H1 (cell line): ENCODE results near the gene GCGR. TPM values are rescaled to one million over a fixed set of nuclear protein-coding genes. Genes with fewer than 3 reads are reported as not detected.

Experiments
- ASH2L ChIP-seq: fragments of 200-600, 300-600 bp; sonication (generic); IDR thresholded peaks from one replicate; pipeline ENCODE4 v1.7.1; 2017; ENCODE audit warnings: low read length
- BACH1 ChIP-seq: IDR thresholded peaks from 2 replicates; pipeline ENCODE4 v1.6.1; 2012; ENCODE audit warnings: low read length, improper control_type of control experiment
- CBX8 ChIP-seq: fragments of 300-800, 300-1000 bp; sonication (generic); IDR thresholded peaks from 2 replicates; pipeline ENCODE4 v1.7.1; 2016; ENCODE audit warnings: low read depth, low read length, borderline replicate concordance
- CEBPB ChIP-seq: IDR thresholded peaks from 2 replicates; pipeline ENCODE4 v1.6.1; 2012; ENCODE audit warnings: low read depth, low read length
- CHD2 ChIP-seq: IDR thresholded peaks from 2 replicates; pipeline ENCODE4 v1.6.1; 2012; ENCODE audit warnings: low read length, improper control_type of control experiment
- E2F6 ChIP-seq: IDR thresholded peaks from 2 replicates; pipeline ENCODE4 v1.6.1; 2012; ENCODE audit warnings: inconsistent platforms
- EGR1 ChIP-seq: IDR thresholded peaks from 2 replicates; pipeline ENCODE4 v1.6.1; 2011; ENCODE audit warnings: low read depth, low read length, borderline replicate concordance
- EP300 ChIP-seq, 2 experiments: IDR thresholded peaks; 1 replicate in 1 of 2; 2 replicates in 1 of 2; pipeline ENCODE4 v1.6.1; 2011 to 2012; ENCODE audit warnings: low read depth in 2 of 2, low read length in 2 of 2, mild to moderate bottlenecking in 2 of 2, borderline replicate concordance in 1 of 2, inconsistent platforms in 1 of 2, moderate library complexity in 1 of 2
- GABPA ChIP-seq: IDR thresholded peaks from 2 replicates; pipeline ENCODE4 v1.6.1; 2011; ENCODE audit warnings: mild to moderate bottlenecking, low read length, moderate library complexity, borderline replicate concordance; ENCODE audit not compliant: insufficient read depth
- GTF2F1 ChIP-seq: IDR thresholded peaks from 2 replicates; pipeline ENCODE4 v1.6.1; 2012; ENCODE audit warnings: low read depth, low read length, improper control_type of control experiment, borderline replicate concordance
- HDAC6 ChIP-seq: IDR thresholded peaks from one replicate; pipeline ENCODE4 v1.7.1; 2012; ENCODE audit warnings: low read depth, mild to moderate bottlenecking, inconsistent platforms, low read length, moderate library complexity
- NANOG ChIP-seq: IDR thresholded peaks from 2 replicates; pipeline ENCODE4 v1.6.1; 2011; ENCODE audit warnings: low read length, low read depth, mild to moderate bottlenecking, inconsistent platforms; ENCODE audit not compliant: insufficient read depth, poor library complexity, severe bottlenecking
- PHF8 ChIP-seq: fragments of 200-600 bp; sonication (generic); conservative IDR thresholded peaks from 2 replicates; pipeline ENCODE4 v1.7.1; 2012; ENCODE audit warnings: low read depth, mild to moderate bottlenecking, inconsistent platforms, low read length, moderate library complexity
- POLR2A ChIP-seq, 2 experiments: IDR thresholded peaks; 1 replicate in 1 of 2; 2 replicates in 1 of 2; pipeline ENCODE4 v1.6.1; 2011; ENCODE audit warnings: low read depth in 2 of 2, low read length in 2 of 2, mild to moderate bottlenecking in 2 of 2; ENCODE audit errors: control extremely low read depth in 1 of 2
- POLR2AphosphoS5 ChIP-seq: IDR thresholded peaks from 2 replicates; pipeline ENCODE4 v1.6.1; 2011; ENCODE audit warnings: low read depth, low read length
- SAP30 ChIP-seq: fragments of 300-600 bp; sonication (generic); IDR thresholded peaks from 2 replicates; pipeline ENCODE4 v1.7.1; 2012; ENCODE audit warnings: low read length, moderate library complexity, mild to moderate bottlenecking, inconsistent platforms; ENCODE audit not compliant: insufficient read depth, insufficient replicate concordance
- SIN3A ChIP-seq, 2 experiments: IDR thresholded peaks in 1 of 2; conservative IDR thresholded peaks in 1 of 2; 2 replicates each; pipeline ENCODE4 v1.6.1; 2011 to 2012; ENCODE audit warnings: low read length in 2 of 2, improper control_type of control experiment in 1 of 2, low read depth in 1 of 2, mild to moderate bottlenecking in 1 of 2
- SP4 ChIP-seq: IDR thresholded peaks from 2 replicates; pipeline ENCODE4 v1.6.1; 2012; ENCODE audit warnings: low read length, inconsistent platforms
- TAF7 ChIP-seq: optimal IDR thresholded peaks from 2 replicates; pipeline ENCODE3; 2011; ENCODE audit warnings: low read depth, mild to moderate bottlenecking, inconsistent platforms, low read length, moderate library complexity, borderline replicate concordance
- USF2 ChIP-seq: IDR thresholded peaks from 2 replicates; pipeline ENCODE4 v1.6.1; 2011; ENCODE audit warnings: low read length, improper control_type of control experiment
- polyA plus RNA-seq, 7 experiments: library from polyadenylated mRNA; depleted of rRNA in 3 of 7; stranded (reverse) in 5 of 7; unstranded in 2 of 7; fragments of >200 nt in 5 of 7; fragments of 200-250 nt in 2 of 7; gene quantifications; 1 replicate in 5 of 7; 2 replicates in 1 of 7; 4 replicates in 1 of 7; pipeline versions ENCODE4 v1.2.1 to v1.2.3, GENCODE V29; 2011 to 2013; ENCODE audit warnings: missing spikeins in 2 of 7, mixed read lengths in 2 of 7
- total RNA-seq: library from RNA; stranded (reverse); fragmentation: NEBNext Ultra II Directional; extraction: Animal tissue kit (Norgen Biotek cat#: 25700); gene quantifications from 2 replicates; pipeline ENCODE4 v1.2.1, GENCODE V29; 2021
- TF ChIP-seq, protein P1 (sequence below): IDR thresholded peaks from 2 replicates; pipeline ENCODE4 v1.6.1; 2011; ENCODE audit warnings: low read depth, mild to moderate bottlenecking, low read length; ENCODE audit not compliant: insufficient read depth

The GCGR gene
- total and polyA plus RNA-seq, 2 of the 8 experiments (the other 6 are each of a cell fraction or from before 2014, with no cell fraction given) = 0.44 to 0.56 TPM

- TF ChIP-seq E2F6 = peak; percentile 86
- TF ChIP-seq CEBPB = no peak
- 0 out of 3 replicates have a peak, but pooled peaks of 1 of the 2 experiments have one; percentile 27 for TF ChIP-seq EP300 (IDR thresholded peaks at IDR 0.05; ENCODE audit: borderline replicate concordance in 1 of 2, low read depth in 2 of 2, low read length in 2 of 2)
- peak; percentile 44 for TF ChIP-seq ASH2L
- no peak for TF ChIP-seq CHD2
- TF ChIP-seq, protein P1, sequence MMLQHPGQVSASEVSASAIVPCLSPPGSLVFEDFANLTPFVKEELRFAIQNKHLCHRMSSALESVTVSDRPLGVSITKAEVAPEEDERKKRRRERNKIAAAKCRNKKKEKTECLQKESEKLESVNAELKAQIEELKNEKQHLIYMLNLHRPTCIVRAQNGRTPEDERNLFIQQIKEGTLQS = peak; percentile 85
- TF ChIP-seq GABPA = peak; percentile 61; the same call in 1 of the 2 replicates
- no peak for TF ChIP-seq HDAC6
- peak; percentile 95 for TF ChIP-seq EGR1
- peak; percentile 72; the same call in 1 of the 2 replicates for TF ChIP-seq SP4
- TF ChIP-seq SAP30 = no peak
- peak in 1 of 2 experiments; percentile 87; a peak in 1 of 3 replicates for TF ChIP-seq POLR2A (IDR thresholded peaks at IDR 0.05; ENCODE audit: control extremely low read depth in 1 of 2, low read depth in 2 of 2, low read length in 2 of 2)
- no peak for TF ChIP-seq GTF2F1
- TF ChIP-seq PHF8 = peak; percentile 94
- no peak for TF ChIP-seq BACH1
- no peak for TF ChIP-seq NANOG
- peak; percentile 74 for TF ChIP-seq TAF7
- no peak for TF ChIP-seq CBX8
- 0 out of 4 replicates have a peak, but pooled peaks of 1 of the 2 experiments have one; percentile 23 for TF ChIP-seq SIN3A (conservative IDR thresholded peaks at IDR 0.05 in 1 of 2, IDR thresholded peaks at IDR 0.05 in 1 of 2; ENCODE audit: low read depth in 1 of 2, low read length in 2 of 2)
- TF ChIP-seq POLR2AphosphoS5 = peak; percentile 30; the same call in 1 of the 2 replicates
- TF ChIP-seq USF2 = peak; percentile 90
Measured at GRCh38 chr17:81833160-81833920, 29.4 kb downstream of the GCGR start, which contains the start of gene MCRIP1 (continued).
